ENCODE data around the gene ABCC11. TPM values are rescaled to one million over a fixed set of nuclear protein-coding genes. Genes with fewer than 3 reads are reported as not detected.
A peak's percentile ranks its signal among the peaks of the same experiment; 100 is the strongest.

The ABCC11 gene
- total and polyA plus RNA-seq, 8 donors, result 0.05 to 0.35 (median 0.18) TPM; not detected in 1

DNA sequence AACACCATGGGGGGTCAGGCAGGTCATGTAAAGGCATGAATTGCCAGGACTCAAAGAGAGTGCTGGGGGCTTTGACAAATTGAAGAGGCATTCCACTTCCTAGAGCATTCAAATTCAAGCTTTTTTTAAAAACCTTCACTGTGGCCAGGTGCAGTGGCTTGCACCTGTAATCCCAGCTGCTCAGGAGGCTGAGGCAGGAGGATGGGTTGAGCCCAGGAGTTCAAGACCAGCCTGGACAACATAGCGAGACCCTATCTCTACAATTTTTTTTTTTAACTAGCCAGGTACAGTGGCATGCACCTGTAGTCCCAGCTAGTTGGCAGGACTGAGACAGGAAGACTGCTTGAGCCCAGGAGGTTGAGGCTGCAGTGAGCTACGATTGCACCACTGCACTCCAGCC lies 108.8 kb downstream of the ABCC11 start:
- Histone ChIP-seq H3K9me3 (no peaks in the 10 kb centered on the region), H3K4me3 (no peak overlapping the region), H3K36me3 (no peaks in the 10 kb centered on the region), H3K4me1 (no peaks in the 10 kb centered on the region), H3K27ac (no peak overlapping the region), H3K27me3 (no peaks in the 10 kb centered on the region)
- no peak for DNase-seq
- intact Hi-C loops (cut with DNase I), result no loop called here
- ATAC-seq, result no peak
- TF ChIP-seq, protein P1, sequence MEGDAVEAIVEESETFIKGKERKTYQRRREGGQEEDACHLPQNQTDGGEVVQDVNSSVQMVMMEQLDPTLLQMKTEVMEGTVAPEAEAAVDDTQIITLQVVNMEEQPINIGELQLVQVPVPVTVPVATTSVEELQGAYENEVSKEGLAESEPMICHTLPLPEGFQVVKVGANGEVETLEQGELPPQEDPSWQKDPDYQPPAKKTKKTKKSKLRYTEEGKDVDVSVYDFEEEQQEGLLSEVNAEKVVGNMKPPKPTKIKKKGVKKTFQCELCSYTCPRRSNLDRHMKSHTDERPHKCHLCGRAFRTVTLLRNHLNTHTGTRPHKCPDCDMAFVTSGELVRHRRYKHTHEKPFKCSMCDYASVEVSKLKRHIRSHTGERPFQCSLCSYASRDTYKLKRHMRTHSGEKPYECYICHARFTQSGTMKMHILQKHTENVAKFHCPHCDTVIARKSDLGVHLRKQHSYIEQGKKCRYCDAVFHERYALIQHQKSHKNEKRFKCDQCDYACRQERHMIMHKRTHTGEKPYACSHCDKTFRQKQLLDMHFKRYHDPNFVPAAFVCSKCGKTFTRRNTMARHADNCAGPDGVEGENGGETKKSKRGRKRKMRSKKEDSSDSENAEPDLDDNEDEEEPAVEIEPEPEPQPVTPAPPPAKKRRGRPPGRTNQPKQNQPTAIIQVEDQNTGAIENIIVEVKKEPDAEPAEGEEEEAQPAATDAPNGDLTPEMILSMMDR (IDR thresholded peaks at IDR 0.05), result no peak

DNA sequence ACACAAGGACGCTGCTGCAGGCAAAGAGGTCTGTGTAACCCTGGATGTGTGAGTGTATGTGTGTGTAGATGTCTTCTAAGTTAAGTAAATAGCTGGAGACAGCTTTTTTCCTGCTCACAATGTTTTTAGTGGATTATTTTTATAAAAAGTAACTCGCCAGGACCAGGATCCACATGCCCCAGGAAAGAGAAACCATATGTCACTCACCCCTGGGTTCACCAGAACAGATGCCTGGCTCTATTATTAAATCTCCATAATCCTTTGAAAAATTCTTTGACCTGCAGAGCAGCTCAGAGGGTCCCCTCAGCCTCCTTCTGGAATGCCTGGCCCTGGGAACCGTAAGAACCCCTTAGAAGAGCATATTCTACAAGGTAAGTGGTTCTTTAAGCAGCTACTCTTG lies 109.5 kb downstream of the ABCC11 start:
- DNase-seq (no peak), ATAC-seq (no peak)
- Histone ChIP-seq H3K36me3 (no peaks in the 10 kb centered on the region), H3K4me3 (no peak overlapping the region), H3K27ac (no peak overlapping the region), H3K9me3 (no peaks in the 10 kb centered on the region), H3K4me1 (no peaks in the 10 kb centered on the region), H3K27me3 (no peaks in the 10 kb centered on the region)
- TF ChIP-seq, protein P1 (IDR thresholded peaks at IDR 0.05), result no peak
- intact Hi-C loops (cut with DNase I), result no loop called here

DNA sequence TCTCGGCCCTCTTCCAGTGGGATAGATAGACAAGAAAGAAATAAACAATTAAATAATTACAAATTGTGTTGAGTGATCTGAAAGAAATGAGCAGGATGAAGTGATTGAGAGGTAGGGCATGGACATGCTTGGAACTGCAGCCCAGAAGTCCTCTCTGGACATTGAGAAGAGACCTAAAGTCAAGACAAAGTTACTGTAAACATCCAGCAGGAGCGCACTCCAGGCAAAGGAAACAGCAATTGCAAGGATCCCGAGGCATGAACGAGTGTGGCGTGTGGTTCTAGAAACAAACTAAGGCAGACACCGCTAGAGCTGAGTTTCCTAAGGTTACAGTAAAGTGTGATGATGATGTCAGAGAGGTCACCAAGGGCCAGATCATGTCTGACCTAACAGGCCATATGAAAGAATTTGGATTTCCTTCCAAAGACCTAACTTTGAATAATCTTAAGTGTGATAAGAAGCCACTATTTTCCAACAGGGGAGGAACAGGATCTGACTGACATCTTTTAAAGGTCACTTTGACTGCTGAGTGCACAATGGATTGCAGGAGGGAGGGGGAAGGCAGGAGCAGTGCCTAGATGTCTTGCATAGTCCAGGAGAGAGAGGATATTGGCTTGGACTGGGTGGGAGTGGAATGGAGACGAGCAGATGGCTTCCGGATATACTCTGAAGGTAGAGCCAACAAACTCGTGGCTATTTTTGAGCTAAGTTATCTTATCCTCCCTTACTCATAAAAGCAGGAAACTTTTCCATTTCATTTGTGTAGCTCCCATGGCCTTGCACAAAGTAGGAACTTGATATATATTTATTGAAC lies 110.6 kb downstream of the ABCC11 start:
- H3K9me3 ChIP-seq, result no peaks in the 10 kb centered on the region
- DNase-seq (no peak), ATAC-seq (peak; percentile 15)
- H3K36me3 ChIP-seq, result no peaks in the 10 kb centered on the region
- no peak overlapping the region for H3K27ac ChIP-seq
- TF ChIP-seq, protein P1 (IDR thresholded peaks at IDR 0.05), result no peak
- intact Hi-C loops (cut with DNase I), result no loop called here
- H3K4me3 ChIP-seq, result no peak overlapping the region
- no peaks in the 10 kb centered on the region for H3K4me1 ChIP-seq
- no peaks in the 10 kb centered on the region for H3K27me3 ChIP-seq

DNA sequence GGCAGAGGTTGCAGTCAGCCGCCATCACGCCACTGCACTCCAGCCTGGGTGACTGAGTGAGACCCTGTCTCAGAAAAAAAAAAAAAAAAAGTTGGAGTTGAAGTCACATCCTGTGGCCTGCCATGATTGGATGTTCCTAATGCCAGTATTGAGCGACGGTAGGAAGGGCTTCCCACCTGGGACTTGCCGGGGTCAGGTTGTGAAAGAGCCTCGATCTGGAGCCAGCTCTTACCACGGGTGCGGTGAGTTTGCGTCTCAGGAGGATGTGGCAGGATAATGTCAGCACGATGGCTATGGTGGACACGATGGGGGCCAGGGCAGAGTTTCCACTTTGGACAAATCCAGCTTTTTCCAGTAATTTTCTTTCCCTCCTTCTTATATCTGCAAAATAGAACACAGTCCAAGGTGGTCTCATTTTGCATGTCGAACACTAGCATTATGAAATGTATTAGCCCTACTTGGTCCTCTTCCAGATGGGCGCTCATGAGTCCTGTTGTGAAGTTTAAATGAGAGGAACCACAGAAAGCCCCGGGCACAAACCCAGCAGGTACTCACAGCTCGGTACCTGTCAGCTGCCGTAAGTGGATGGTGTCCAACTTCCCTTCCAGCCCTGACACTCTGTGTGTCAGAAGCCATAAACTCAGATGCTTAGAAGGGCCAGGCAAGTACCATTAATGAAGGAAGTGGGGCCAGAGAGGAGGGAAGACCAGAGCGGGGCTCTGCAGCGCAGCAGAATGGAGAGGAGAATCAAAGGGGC lies 113.7 kb downstream of the ABCC11 start:
- H3K4me1 ChIP-seq, result no peaks in the 10 kb centered on the region
- TF ChIP-seq, protein P1 (IDR thresholded peaks at IDR 0.05), result no peak
- no peak overlapping the region for H3K27ac ChIP-seq
- DNase-seq (peak in 1 of 4 donors; percentile 71), ATAC-seq (peak; percentile 82)
- H3K4me3 ChIP-seq, result no peak overlapping the region
- H3K27me3 ChIP-seq, result no peaks in the 10 kb centered on the region
- no peaks in the 10 kb centered on the region for H3K9me3 ChIP-seq
- intact Hi-C loops (cut with DNase I), result no loop called here
- no peaks in the 10 kb centered on the region for H3K36me3 ChIP-seq

DNA sequence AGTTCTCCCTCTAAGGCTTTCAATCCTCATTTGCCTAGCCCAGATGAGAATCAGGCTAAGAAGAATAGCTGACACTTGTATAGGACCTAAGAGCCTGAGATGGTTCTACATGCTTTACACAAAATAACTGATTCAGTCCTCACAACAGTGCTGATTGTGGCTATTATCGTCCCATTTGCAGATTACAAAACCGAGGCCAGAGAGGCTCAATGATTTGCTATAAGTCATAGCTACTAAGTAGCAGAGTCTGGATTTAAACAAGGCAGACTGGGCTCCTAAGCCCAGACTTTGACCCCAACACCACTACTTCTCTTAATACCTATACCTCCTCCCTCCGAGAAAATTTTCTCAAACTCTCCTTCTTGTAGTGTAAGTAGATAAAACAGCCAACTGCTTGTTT lies 114.6 kb downstream of the ABCC11 start:
- H3K4me3 ChIP-seq, result no peak overlapping the region
- H3K36me3 ChIP-seq, result no peaks in the 10 kb centered on the region
- TF ChIP-seq, protein P1 (IDR thresholded peaks at IDR 0.05), result no peak
- no peak overlapping the region for H3K27ac ChIP-seq
- intact Hi-C loops (cut with DNase I), result no loop called here
- H3K27me3 ChIP-seq, result no peaks in the 10 kb centered on the region
- H3K9me3 ChIP-seq, result no peaks in the 10 kb centered on the region
- DNase-seq (no peak), ATAC-seq (no peak)
- H3K4me1 ChIP-seq, result no peaks in the 10 kb centered on the region

All from left lung (tissue), 10 donors.